ENCODE measurements around the gene EZH1.

Gene EZH1

DNA sequence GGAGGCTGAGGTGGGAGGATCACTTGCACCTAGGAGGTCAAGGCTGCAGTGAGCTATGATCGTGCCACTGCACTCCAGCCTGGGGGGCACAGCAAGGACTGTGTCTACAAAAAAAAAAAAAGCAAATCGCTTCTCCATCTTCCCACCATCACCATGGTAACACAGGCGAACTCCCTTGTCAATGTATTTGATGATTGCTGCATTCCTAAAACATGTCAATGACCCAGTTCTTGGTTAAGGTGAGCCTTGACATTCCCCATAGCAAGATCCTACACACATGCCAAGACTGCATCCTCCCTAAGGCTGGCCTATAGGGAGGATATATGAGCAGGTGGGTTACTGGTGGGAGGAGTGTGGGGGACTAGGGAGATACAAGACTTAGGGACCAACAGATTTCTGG, 50.3 kb downstream of the EZH1 start:
- ChIA-PET CTCF (interaction anchor here (0.8 kb wide), 1 partner anchor 12 kb away, joined by 3 read pairs; no protein-coding TSS in a partner anchor), POLR2A (no interaction called here)
- peaks cover 0 to 2% (median 0%) of the 10 kb centered on the region in 5 experiments for H3K27me3 ChIP-seq (replicated peaks in 2 of 5; ENCODE audit: control insufficient read depth in 4 of 5, insufficient read depth in 5 of 5, low read length in 4 of 5)
- no CpG with 5 or more reads among the region's 3 CpGs for whole genome bisulfite sequencing (ENCODE audit: insufficient coverage)
- H3K4me3 ChIP-seq (ENCODE audit: control insufficient read depth in 1 of 7, extremely low read depth in 1 of 7, insufficient read depth in 4 of 7, low read depth in 2 of 7, low read length in 6 of 7): no peak overlapping the region
- H3K9me3 ChIP-seq (ENCODE audit: control extremely low read depth in 1 of 5, control insufficient read depth in 4 of 5, insufficient read depth in 2 of 5, low read depth in 1 of 5, low read length in 4 of 5): no peaks in the 10 kb centered on the region
- no peaks in the 10 kb centered on the region for H3K4me1 ChIP-seq (ENCODE audit: control extremely low read depth in 1 of 4, control insufficient read depth in 4 of 4, insufficient read depth in 4 of 4, low read length in 3 of 4)
- H3K36me3 ChIP-seq (ENCODE audit: control insufficient read depth in 4 of 4, insufficient read depth in 4 of 4, low read length in 3 of 4): peaks cover 0 to 9% (median under 1%) of the 10 kb centered on the region in 4 experiments
- H3K27ac ChIP-seq (ENCODE audit: insufficient read depth in 1 of 2, low read depth in 1 of 2, low read length in 2 of 2, poor library complexity in 1 of 2, severe bottlenecking in 2 of 2): no peak overlapping the region
- DNase-seq: no peak

GRCh38 chr17:42692489-42692888, 52.4 kb downstream of the EZH1 start:
- POLR2A ChIA-PET: interaction anchor here (0.6 kb wide), 1 partner anchor 79 kb away, joined by 4 read pairs; no protein-coding TSS in a partner anchor
- no peaks in the 10 kb centered on the region for H3K9me3 ChIP-seq (ENCODE audit: control extremely low read depth in 1 of 5, control insufficient read depth in 4 of 5, insufficient read depth in 2 of 5, low read depth in 1 of 5, low read length in 4 of 5)

GRCh38 chr17:42691021-42691545, 53.8 kb downstream of the EZH1 start:
- 98% methylated on average over 11 of the region's 12 CpGs for WGBS (ENCODE audit: insufficient coverage)
- H3K4me1 ChIP-seq (ENCODE audit: control extremely low read depth in 1 of 4, control insufficient read depth in 4 of 4, insufficient read depth in 4 of 4, low read length in 3 of 4): no peaks in the 10 kb centered on the region
- H3K27me3 ChIP-seq (replicated peaks in 2 of 5; ENCODE audit: control insufficient read depth in 4 of 5, insufficient read depth in 5 of 5, low read length in 4 of 5): peaks cover 0 to 12% (median 2%) of the 10 kb centered on the region in 5 experiments
- no peak overlapping the region for H3K4me3 ChIP-seq (ENCODE audit: control insufficient read depth in 1 of 7, extremely low read depth in 1 of 7, insufficient read depth in 4 of 7, low read depth in 2 of 7, low read length in 6 of 7)
- ChIA-PET CTCF (interaction anchor here (1.1 kb wide), 1 partner anchor 9 kb away, joined by 3 read pairs; no protein-coding TSS in a partner anchor), POLR2A (interaction anchor here (0.6 kb wide), 2 partner anchors 47 to 103 kb away, joined by 5 read pairs; no protein-coding TSS in a partner anchor)
- H3K9me3 ChIP-seq (ENCODE audit: control extremely low read depth in 1 of 5, control insufficient read depth in 4 of 5, insufficient read depth in 2 of 5, low read depth in 1 of 5, low read length in 4 of 5): no peaks in the 10 kb centered on the region
- peaks cover 0 to 2% (median under 1%) of the 10 kb centered on the region in 4 experiments for H3K36me3 ChIP-seq (ENCODE audit: control insufficient read depth in 4 of 4, insufficient read depth in 4 of 4, low read length in 3 of 4)
- no peak for DNase-seq
- H3K27ac ChIP-seq (ENCODE audit: insufficient read depth in 1 of 2, low read depth in 1 of 2, low read length in 2 of 2, poor library complexity in 1 of 2, severe bottlenecking in 2 of 2): no peak overlapping the region

More at GRCh38 chr17:42692489-42692888, 52.4 kb downstream of the EZH1 start:
- peaks cover 0 to 5% (median under 1%) of the 10 kb centered on the region in 4 experiments for H3K36me3 ChIP-seq (ENCODE audit: control insufficient read depth in 4 of 4, insufficient read depth in 4 of 4, low read length in 3 of 4)
- H3K27ac ChIP-seq (ENCODE audit: insufficient read depth in 1 of 2, low read depth in 1 of 2, low read length in 2 of 2, poor library complexity in 1 of 2, severe bottlenecking in 2 of 2): no peak overlapping the region
- CTCF ChIA-PET: no interaction called here
- no peak for DNase-seq
- no peaks in the 10 kb centered on the region for H3K4me1 ChIP-seq (ENCODE audit: control extremely low read depth in 1 of 4, control insufficient read depth in 4 of 4, insufficient read depth in 4 of 4, low read length in 3 of 4)
- H3K4me3 ChIP-seq (ENCODE audit: control insufficient read depth in 1 of 7, extremely low read depth in 1 of 7, insufficient read depth in 4 of 7, low read depth in 2 of 7, low read length in 6 of 7): no peak overlapping the region
- WGBS (ENCODE audit: insufficient coverage): 97% methylated on average over 11 of the region's 11 CpGs
- H3K27me3 ChIP-seq (replicated peaks in 2 of 5; ENCODE audit: control insufficient read depth in 4 of 5, insufficient read depth in 5 of 5, low read length in 4 of 5): peaks cover 0 to 7% (median 2%) of the 10 kb centered on the region in 5 experiments

DNA sequence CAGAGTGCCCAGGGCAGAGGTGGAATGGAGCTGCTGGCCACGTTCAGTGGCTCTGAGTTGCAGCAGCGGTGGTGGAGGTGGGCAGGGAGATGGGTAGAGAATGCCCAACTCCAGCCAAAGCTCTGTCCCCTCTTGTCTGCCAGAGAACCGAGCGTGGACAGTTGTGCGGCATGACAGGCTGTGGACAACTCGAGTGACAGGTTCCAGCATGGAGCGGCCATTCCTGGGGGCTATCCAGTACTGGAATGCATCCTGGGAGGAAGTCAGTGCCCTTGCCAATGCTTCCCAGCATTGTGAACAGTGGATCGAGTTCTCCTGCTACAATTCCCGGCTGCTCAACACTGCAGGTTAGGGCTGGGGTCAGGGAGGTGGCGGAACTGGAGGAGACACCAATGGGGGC, 54.2 kb downstream of the EZH1 start:
- ChIA-PET POLR2A (interaction anchor here (0.6 kb wide), 1 partner anchor 48 kb away, joined by 5 read pairs; no protein-coding TSS in a partner anchor), CTCF (interaction anchor here (0.7 to 1.1 kb wide), 2 partner anchors 9 to 48 kb away, joined by 3 read pairs; no protein-coding TSS in a partner anchor)
- no peak overlapping the region for H3K27ac ChIP-seq (ENCODE audit: insufficient read depth in 1 of 2, low read depth in 1 of 2, low read length in 2 of 2, poor library complexity in 1 of 2, severe bottlenecking in 2 of 2)
- H3K4me3 ChIP-seq (ENCODE audit: control insufficient read depth in 1 of 7, extremely low read depth in 1 of 7, insufficient read depth in 4 of 7, low read depth in 2 of 7, low read length in 6 of 7): no peak overlapping the region
- WGBS (ENCODE audit: insufficient coverage): 98% methylated on average over 8 of the region's 10 CpGs
- H3K4me1 ChIP-seq (ENCODE audit: control extremely low read depth in 1 of 4, control insufficient read depth in 4 of 4, insufficient read depth in 4 of 4, low read length in 3 of 4): no peaks in the 10 kb centered on the region
- peaks cover 0 to 2% (median 0%) of the 10 kb centered on the region in 4 experiments for H3K36me3 ChIP-seq (ENCODE audit: control insufficient read depth in 4 of 4, insufficient read depth in 4 of 4, low read length in 3 of 4)
- no peaks in the 10 kb centered on the region for H3K9me3 ChIP-seq (ENCODE audit: control extremely low read depth in 1 of 5, control insufficient read depth in 4 of 5, insufficient read depth in 2 of 5, low read depth in 1 of 5, low read length in 4 of 5)
- peaks cover 0 to 12% (median 2%) of the 10 kb centered on the region in 5 experiments for H3K27me3 ChIP-seq (replicated peaks in 2 of 5; ENCODE audit: control insufficient read depth in 4 of 5, insufficient read depth in 5 of 5, low read length in 4 of 5)
- DNase-seq: no peak

GRCh38 chr17:42687707-42688320, 57.0 kb downstream of the EZH1 start:
- peaks cover 0 to 36% (median 14%) of the 10 kb centered on the region in 5 experiments for H3K27me3 ChIP-seq (replicated peaks in 2 of 5; ENCODE audit: control insufficient read depth in 4 of 5, insufficient read depth in 5 of 5, low read length in 4 of 5)
- H3K27ac ChIP-seq (ENCODE audit: insufficient read depth in 1 of 2, low read depth in 1 of 2, low read length in 2 of 2, poor library complexity in 1 of 2, severe bottlenecking in 2 of 2): no peak overlapping the region
- no peaks in the 10 kb centered on the region for H3K9me3 ChIP-seq (ENCODE audit: control extremely low read depth in 1 of 5, control insufficient read depth in 4 of 5, insufficient read depth in 2 of 5, low read depth in 1 of 5, low read length in 4 of 5)
- CTCF ChIA-PET: interaction anchor here (1.7 kb wide), 1 partner anchor 109 kb away, joined by 4 read pairs; no protein-coding TSS in a partner anchor
- DNase-seq: no peak
- no peak overlapping the region for H3K4me3 ChIP-seq (ENCODE audit: control insufficient read depth in 1 of 7, extremely low read depth in 1 of 7, insufficient read depth in 4 of 7, low read depth in 2 of 7, low read length in 6 of 7)
- H3K4me1 ChIP-seq (ENCODE audit: control extremely low read depth in 1 of 4, control insufficient read depth in 4 of 4, insufficient read depth in 4 of 4, low read length in 3 of 4): peaks cover 0 to 14% (median 9%) of the 10 kb centered on the region in 4 experiments
- 96% methylated on average over 23 of the region's 27 CpGs for WGBS (ENCODE audit: insufficient coverage)
- POLR2A ChIA-PET: no interaction called here
- peaks cover 0 to 2% (median 0%) of the 10 kb centered on the region in 4 experiments for H3K36me3 ChIP-seq (ENCODE audit: control insufficient read depth in 4 of 4, insufficient read depth in 4 of 4, low read length in 3 of 4)

DNA sequence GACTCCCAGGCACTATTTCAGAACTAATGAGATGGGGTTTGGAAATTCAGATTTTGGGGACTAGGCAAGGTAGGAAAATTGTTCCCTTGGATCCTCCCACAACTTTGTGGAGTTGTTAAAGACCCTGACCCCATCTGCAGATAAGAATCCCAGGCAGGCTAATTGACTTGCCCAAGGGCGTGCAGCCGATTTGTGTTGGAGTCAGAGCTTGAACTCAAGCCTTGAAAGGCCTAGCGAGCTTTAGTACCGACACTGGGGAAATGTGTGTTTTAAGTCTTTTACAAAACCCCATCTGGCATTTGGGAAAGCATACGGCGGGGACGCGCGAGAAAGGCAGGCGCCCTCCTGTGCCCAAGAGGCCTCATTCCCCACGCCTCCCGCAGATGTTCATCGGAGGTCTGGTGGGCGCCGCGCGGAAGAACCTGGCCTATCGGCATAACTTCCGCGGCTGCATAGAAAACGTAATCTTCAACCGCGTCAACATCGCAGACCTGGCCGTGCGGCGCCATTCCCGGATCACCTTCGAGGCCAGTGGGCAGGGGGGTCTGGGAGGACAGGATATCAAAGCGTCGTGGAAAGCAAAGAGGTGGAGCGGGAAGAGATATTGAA, 58.2 kb downstream of the EZH1 start:
- H3K27ac ChIP-seq (ENCODE audit: insufficient read depth in 1 of 2, low read depth in 1 of 2, low read length in 2 of 2, poor library complexity in 1 of 2, severe bottlenecking in 2 of 2): no peak overlapping the region
- 96% methylated on average over 25 of the region's 32 CpGs for WGBS (ENCODE audit: insufficient coverage)
- ChIA-PET POLR2A (no interaction called here), CTCF (interaction anchor here (1.7 kb wide), 1 partner anchor 108 kb away, joined by 4 read pairs; no protein-coding TSS in a partner anchor)
- peaks cover 4 to 25% (median 19%) of the 10 kb centered on the region in 4 experiments for H3K4me1 ChIP-seq (ENCODE audit: control extremely low read depth in 1 of 4, control insufficient read depth in 4 of 4, insufficient read depth in 4 of 4, low read length in 3 of 4)
- H3K4me3 ChIP-seq (ENCODE audit: control insufficient read depth in 1 of 7, extremely low read depth in 1 of 7, insufficient read depth in 4 of 7, low read depth in 2 of 7, low read length in 6 of 7): no peak overlapping the region
- H3K36me3 ChIP-seq (ENCODE audit: control insufficient read depth in 4 of 4, insufficient read depth in 4 of 4, low read length in 3 of 4): no peaks in the 10 kb centered on the region
- DNase-seq: no peak
- H3K9me3 ChIP-seq (ENCODE audit: control extremely low read depth in 1 of 5, control insufficient read depth in 4 of 5, insufficient read depth in 2 of 5, low read depth in 1 of 5, low read length in 4 of 5): no peaks in the 10 kb centered on the region
- H3K27me3 ChIP-seq (replicated peaks in 2 of 5; ENCODE audit: control insufficient read depth in 4 of 5, insufficient read depth in 5 of 5, low read length in 4 of 5): peaks cover 0 to 48% (median 17%) of the 10 kb centered on the region in 5 experiments
